Mucosa of descending colon (tissue), 3 donors: Measurements from ENCODE around the gene OSBPL6. TPM values are rescaled to one million over a fixed set of nuclear protein-coding genes. Genes with fewer than 3 reads are reported as not detected.
"Not testable (repeated sequence)": the region's sequence is repeated elsewhere in the genome, so short reads cannot be mapped to it uniquely, and the experiment has no call there.

Source experiments
- ATAC-seq: fragments of 200-7000 bp; cut with Tn5 transposase; one replicate; pipeline ENCODE4 v1.9.1; 2020; ENCODE audit warnings: mild to moderate bottlenecking, moderate library complexity
- DNase-seq, 3 donors: peaks; one replicate each; pipeline ENCODE4 v3.0.0-alpha.2; 2020
- H3K36me3 ChIP-seq: fragments of 200-600 bp; one replicate; pipeline ENCODE4 v1.8.0; 2021; ENCODE audit warnings: low read depth, mild to moderate bottlenecking
- H3K4me1 ChIP-seq: fragments of 200-600 bp; one replicate; pipeline ENCODE4 v1.8.0; 2021; ENCODE audit warnings: low read depth, mild to moderate bottlenecking
- H3K4me3 ChIP-seq: fragments of 200-600 bp; one replicate; pipeline ENCODE4 v1.8.0; 2021; ENCODE audit warnings: mild to moderate bottlenecking
- H3K9me3 ChIP-seq: fragments of 200-600 bp; one replicate; pipeline ENCODE4 v1.8.0; 2021; ENCODE audit warnings: mild to moderate bottlenecking
- intact Hi-C, 2 donors: fragments of 100-400 bp; cut with DNase I in 1 of 2; cut with micrococcal nuclease in 1 of 2; formaldehyde crosslinking; loops; one replicate each; pipeline versions ENCODE4 v1.11.0 to v1.11.1; 2022; cut with DNase I, micrococcal nuclease
- total RNA-seq, 3 donors: library from RNA; stranded (reverse); fragmentation: NEBNext Ultra II Directional in 2 of 3; extraction: Animal tissue kit (Norgen Biotek cat#: 25700) in 2 of 3; gene quantifications; one replicate each; pipeline versions ENCODE4 v1.2.1 to v1.2.4, GENCODE V29; 2021 to 2023
- TF ChIP-seq, protein P1 (sequence below): fragments of 200-600 bp; IDR thresholded peaks from one replicate; pipeline ENCODE4 v1.8.0; 2022; ENCODE audit warnings: antibody characterized with exemption, mild to moderate bottlenecking
- donor health status: DM: no; HTN: no; CAD: no; lungs with moderate emphysema.
- donor health status: DM: no; HTN: no; CAD: no.
- donor health status: DM: no; HTN: yes; CAD: no.

OSBPL6 gene
- total RNA-seq, 3 donors from 2014 or later: 1.3 to 2.7 (median 1.5) TPM

- no peaks in the 10 kb centered on the region for H3K9me3 ChIP-seq
- H3K4me3 ChIP-seq: peak overlapping the region; percentile 35
- ATAC-seq (peak; percentile 61), DNase-seq (peak in 2 of 3 donors; percentile 39 to 52)
- H3K36me3 ChIP-seq: no peaks in the 10 kb centered on the region
- H3K4me1 ChIP-seq: peaks cover 6% of the 10 kb centered on the region
- intact Hi-C loops: no loop called here
- TF ChIP-seq, protein P1, sequence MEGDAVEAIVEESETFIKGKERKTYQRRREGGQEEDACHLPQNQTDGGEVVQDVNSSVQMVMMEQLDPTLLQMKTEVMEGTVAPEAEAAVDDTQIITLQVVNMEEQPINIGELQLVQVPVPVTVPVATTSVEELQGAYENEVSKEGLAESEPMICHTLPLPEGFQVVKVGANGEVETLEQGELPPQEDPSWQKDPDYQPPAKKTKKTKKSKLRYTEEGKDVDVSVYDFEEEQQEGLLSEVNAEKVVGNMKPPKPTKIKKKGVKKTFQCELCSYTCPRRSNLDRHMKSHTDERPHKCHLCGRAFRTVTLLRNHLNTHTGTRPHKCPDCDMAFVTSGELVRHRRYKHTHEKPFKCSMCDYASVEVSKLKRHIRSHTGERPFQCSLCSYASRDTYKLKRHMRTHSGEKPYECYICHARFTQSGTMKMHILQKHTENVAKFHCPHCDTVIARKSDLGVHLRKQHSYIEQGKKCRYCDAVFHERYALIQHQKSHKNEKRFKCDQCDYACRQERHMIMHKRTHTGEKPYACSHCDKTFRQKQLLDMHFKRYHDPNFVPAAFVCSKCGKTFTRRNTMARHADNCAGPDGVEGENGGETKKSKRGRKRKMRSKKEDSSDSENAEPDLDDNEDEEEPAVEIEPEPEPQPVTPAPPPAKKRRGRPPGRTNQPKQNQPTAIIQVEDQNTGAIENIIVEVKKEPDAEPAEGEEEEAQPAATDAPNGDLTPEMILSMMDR: no peak
Measured at GRCh38 chr2:178193496-178193822, 853 bp upstream of the OSBPL6 start.

GRCh38 chr2:178194600-178195389 is 483 bp downstream of the OSBPL6 start:
- ATAC-seq (peak; percentile 26), DNase-seq (peak; percentile 17 to 55 (median 55))
- intact Hi-C loops: no loop called here
- no peaks in the 10 kb centered on the region for H3K36me3 ChIP-seq
- TF ChIP-seq, protein P1: no peak
- peaks cover 6% of the 10 kb centered on the region for H3K4me1 ChIP-seq
- no peaks in the 10 kb centered on the region for H3K9me3 ChIP-seq
- H3K4me3 ChIP-seq: peak overlapping the region; percentile 35

DNA sequence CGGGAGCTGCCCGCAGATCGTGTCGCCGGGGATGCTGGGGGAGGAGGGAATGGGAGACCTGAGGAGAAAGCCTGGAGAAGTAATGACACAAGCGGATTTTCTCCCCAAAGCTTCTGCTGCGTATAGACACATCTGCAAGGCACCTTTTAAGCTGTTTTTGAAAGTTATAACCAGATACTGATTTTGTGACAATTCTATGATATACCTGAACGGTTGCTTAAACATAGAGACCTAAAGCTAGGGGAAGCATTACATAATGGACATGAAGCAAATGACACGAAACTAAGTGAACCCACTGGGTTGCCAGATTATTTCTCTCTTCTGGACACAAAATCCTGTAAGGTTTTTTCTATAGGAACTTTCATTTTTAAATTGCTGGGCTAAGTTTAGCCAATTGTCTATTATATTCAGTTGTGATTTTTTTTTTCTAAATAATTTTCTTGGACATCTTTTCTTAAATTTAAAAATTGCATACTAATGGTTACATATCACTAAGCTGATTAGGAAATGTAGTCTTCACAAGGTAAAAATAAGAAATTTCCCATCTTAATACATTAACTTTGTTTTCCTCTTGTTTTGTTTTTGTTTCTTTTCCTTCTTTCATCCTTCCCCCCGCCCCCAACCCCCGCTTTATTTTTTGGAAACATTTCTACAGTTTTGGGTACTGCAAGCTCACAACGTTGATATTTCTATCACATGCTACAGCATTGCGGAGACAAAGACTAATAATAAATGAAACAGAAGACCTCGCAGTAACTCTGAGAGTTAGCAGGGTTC is 1.3 kb downstream of the OSBPL6 start:
- Histone ChIP-seq H3K4me1 (peaks cover 6% of the 10 kb centered on the region), H3K36me3 (no peaks in the 10 kb centered on the region), H3K9me3 (no peaks in the 10 kb centered on the region), H3K4me3 (no peak overlapping the region)
- no peak for ATAC-seq
- no peak for DNase-seq
- intact Hi-C loops: no loop called here
- TF ChIP-seq, protein P1: no peak

DNA sequence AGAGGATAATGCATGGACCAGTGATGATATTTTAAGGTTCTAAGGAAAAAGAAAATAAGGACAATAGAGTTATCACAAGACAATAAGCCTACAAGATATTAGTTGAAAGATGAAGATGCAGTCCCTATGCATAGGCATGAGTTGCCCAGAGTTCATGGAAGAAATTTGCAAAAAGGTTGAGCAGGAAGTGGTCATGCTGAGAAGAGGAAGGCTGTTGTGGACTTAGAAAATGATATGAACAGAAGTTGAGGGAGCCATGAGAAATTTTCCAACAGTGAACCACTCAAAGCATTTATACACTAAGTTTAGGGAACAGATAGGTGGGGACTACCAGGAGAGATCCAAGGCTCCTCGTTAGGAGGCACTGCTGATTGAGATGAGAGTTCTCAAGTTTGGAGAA is 3.5 kb downstream of the OSBPL6 start:
- TF ChIP-seq, protein P1: no peak
- ATAC-seq: no peak
- H3K36me3 ChIP-seq: no peaks in the 10 kb centered on the region
- no peaks in the 10 kb centered on the region for H3K9me3 ChIP-seq
- H3K4me1 ChIP-seq: peaks cover 6% of the 10 kb centered on the region
- no peak for DNase-seq
- intact Hi-C loops: no loop called here
- H3K4me3 ChIP-seq: no peak overlapping the region

- intact Hi-C loops, H3K4me1 ChIP-seq, H3K9me3 ChIP-seq, ATAC-seq, H3K4me3 ChIP-seq, DNase-seq, H3K36me3 ChIP-seq: not testable (repeated sequence)
Measured at GRCh38 chr2:178198441-178198840, 4.1 kb downstream of the OSBPL6 start.

GRCh38 chr2:178199334-178199733 is 5.0 kb downstream of the OSBPL6 start:
- intact Hi-C loops: no loop called here
- no peaks in the 10 kb centered on the region for H3K9me3 ChIP-seq
- no peak overlapping the region for H3K4me3 ChIP-seq
- peaks cover 6% of the 10 kb centered on the region for H3K4me1 ChIP-seq
- TF ChIP-seq, protein P1: no peak
- no peaks in the 10 kb centered on the region for H3K36me3 ChIP-seq
- DNase-seq: no peak
- no peak for ATAC-seq
